Measurements from ENCODE around the gene CDH9. TPM values are rescaled to one million over a fixed set of nuclear protein-coding genes. Genes with fewer than 3 reads are reported as not detected.

Gene CDH9
- total RNA-seq, 1 donor, result not detected

GRCh38 chr5:26942481-26942880 lies 95.9 kb downstream of the CDH9 start:
- no peaks in the 10 kb centered on the region for H3K9me3 ChIP-seq (ENCODE audit: low read depth, low read length)
- H3K27me3 ChIP-seq (ENCODE audit: insufficient read depth, low read length), result no peaks in the 10 kb centered on the region
- no peaks in the 10 kb centered on the region for H3K36me3 ChIP-seq (ENCODE audit: insufficient read depth, low read length)
- no peaks in the 10 kb centered on the region for H3K4me1 ChIP-seq (ENCODE audit: insufficient read depth, low read length)
- no peak overlapping the region for H2AFZ ChIP-seq (ENCODE audit: low read length)
- H3K4me2 ChIP-seq (ENCODE audit: insufficient read depth, low read length), result no peak overlapping the region
- H4K20me1 ChIP-seq (ENCODE audit: insufficient read depth, low read length), result no peaks in the 10 kb centered on the region
- no peak for DNase-seq (ENCODE audit: insufficient read length, low spot score, missing footprints)
- no peak overlapping the region for H3K27ac ChIP-seq (ENCODE audit: low read depth, low read length)
- H3K79me2 ChIP-seq (ENCODE audit: insufficient read depth, low read length), result no peaks in the 10 kb centered on the region
- no peak overlapping the region for H3K4me3 ChIP-seq (ENCODE audit: insufficient read depth, low read length)
- TF ChIP-seq CTCF (IDR thresholded peaks at IDR 0.05; ENCODE audit: extremely low read depth, low read depth, low read length), result no peak

- no peak for DNase-seq (ENCODE audit: insufficient read length, low spot score, missing footprints)
- H3K4me1 ChIP-seq (ENCODE audit: insufficient read depth, low read length), result no peaks in the 10 kb centered on the region
- H3K79me2 ChIP-seq (ENCODE audit: insufficient read depth, low read length), result no peaks in the 10 kb centered on the region
- no peaks in the 10 kb centered on the region for H4K20me1 ChIP-seq (ENCODE audit: insufficient read depth, low read length)
- no peaks in the 10 kb centered on the region for H3K27me3 ChIP-seq (ENCODE audit: insufficient read depth, low read length)
- H3K4me2 ChIP-seq (ENCODE audit: insufficient read depth, low read length), result no peak overlapping the region
- H3K36me3 ChIP-seq (ENCODE audit: insufficient read depth, low read length), result no peaks in the 10 kb centered on the region
- no peak overlapping the region for H2AFZ ChIP-seq (ENCODE audit: low read length)
- TF ChIP-seq CTCF (IDR thresholded peaks at IDR 0.05; ENCODE audit: extremely low read depth, low read depth, low read length), result no peak
- no peaks in the 10 kb centered on the region for H3K9me3 ChIP-seq (ENCODE audit: low read depth, low read length)
- no peak overlapping the region for H3K27ac ChIP-seq (ENCODE audit: low read depth, low read length)
- H3K4me3 ChIP-seq (ENCODE audit: insufficient read depth, low read length), result no peak overlapping the region
Measured at GRCh38 chr5:26940994-26941393, 97.4 kb downstream of the CDH9 start.

GRCh38 chr5:26932238-26932637 lies 106.1 kb downstream of the CDH9 start:
- H4K20me1 ChIP-seq (ENCODE audit: insufficient read depth, low read length), result no peaks in the 10 kb centered on the region
- H3K4me3 ChIP-seq (ENCODE audit: insufficient read depth, low read length), result no peak overlapping the region
- no peak overlapping the region for H2AFZ ChIP-seq (ENCODE audit: low read length)
- no peak overlapping the region for H3K4me2 ChIP-seq (ENCODE audit: insufficient read depth, low read length)
- H3K27me3 ChIP-seq (ENCODE audit: insufficient read depth, low read length), result no peaks in the 10 kb centered on the region
- DNase-seq (ENCODE audit: insufficient read length, low spot score, missing footprints), result no peak
- no peaks in the 10 kb centered on the region for H3K4me1 ChIP-seq (ENCODE audit: insufficient read depth, low read length)
- H3K79me2 ChIP-seq (ENCODE audit: insufficient read depth, low read length), result no peaks in the 10 kb centered on the region
- H3K9me3 ChIP-seq (ENCODE audit: low read depth, low read length), result peaks cover 2% of the 10 kb centered on the region
- no peaks in the 10 kb centered on the region for H3K36me3 ChIP-seq (ENCODE audit: insufficient read depth, low read length)
- no peak for TF ChIP-seq CTCF (IDR thresholded peaks at IDR 0.05; ENCODE audit: extremely low read depth, low read depth, low read length)
- no peak overlapping the region for H3K27ac ChIP-seq (ENCODE audit: low read depth, low read length)

- Histone ChIP-seq H3K27me3 (ENCODE audit: insufficient read depth, low read length) (no peaks in the 10 kb centered on the region), H3K79me2 (ENCODE audit: insufficient read depth, low read length) (no peaks in the 10 kb centered on the region), H3K4me3 (ENCODE audit: insufficient read depth, low read length) (no peak overlapping the region)
Measured at GRCh38 chr5:26921439-26921838, 116.9 kb downstream of the CDH9 start.

More at GRCh38 chr5:26921439-26921838, 116.9 kb downstream of the CDH9 start:
- Histone ChIP-seq H2AFZ (ENCODE audit: low read length) (no peak overlapping the region), H3K36me3 (ENCODE audit: insufficient read depth, low read length) (no peaks in the 10 kb centered on the region), H3K27ac (ENCODE audit: low read depth, low read length) (no peak overlapping the region), H3K9me3 (ENCODE audit: low read depth, low read length) (no peaks in the 10 kb centered on the region), H3K4me2 (ENCODE audit: insufficient read depth, low read length) (no peak overlapping the region), H3K4me1 (ENCODE audit: insufficient read depth, low read length) (no peaks in the 10 kb centered on the region), H4K20me1 (ENCODE audit: insufficient read depth, low read length) (no peaks in the 10 kb centered on the region)
- no peak for DNase-seq (ENCODE audit: insufficient read length, low spot score, missing footprints)
- TF ChIP-seq CTCF (IDR thresholded peaks at IDR 0.05; ENCODE audit: extremely low read depth, low read depth, low read length), result no peak
